ENCODE data around the gene KDM7A.
"Not testable (repeated sequence)": the region's sequence is repeated elsewhere in the genome, so short reads cannot be mapped to it uniquely, and the experiment has no call there.

The KDM7A gene

DNA sequence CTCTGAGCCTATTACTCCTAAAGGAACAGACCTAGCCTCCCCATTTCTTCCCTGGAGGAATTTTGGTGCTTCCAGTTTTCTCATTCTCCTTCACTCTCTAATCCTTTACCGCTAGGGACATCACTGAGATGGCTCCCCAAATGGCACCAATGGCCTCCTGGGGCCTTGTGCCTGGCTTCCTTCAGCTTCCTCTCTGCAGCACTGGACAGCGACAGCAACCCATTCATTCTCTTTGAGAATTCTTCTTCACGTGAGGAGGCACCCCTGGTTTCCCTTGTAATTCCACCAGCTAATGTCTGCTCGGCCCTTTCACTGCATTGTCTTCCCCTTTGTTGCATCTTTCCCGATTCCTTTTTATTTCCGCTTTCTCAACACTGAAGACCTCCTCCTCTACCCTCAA lies 24.6 kb upstream of the KDM7A start:
- no peak for DNase-seq

DNA sequence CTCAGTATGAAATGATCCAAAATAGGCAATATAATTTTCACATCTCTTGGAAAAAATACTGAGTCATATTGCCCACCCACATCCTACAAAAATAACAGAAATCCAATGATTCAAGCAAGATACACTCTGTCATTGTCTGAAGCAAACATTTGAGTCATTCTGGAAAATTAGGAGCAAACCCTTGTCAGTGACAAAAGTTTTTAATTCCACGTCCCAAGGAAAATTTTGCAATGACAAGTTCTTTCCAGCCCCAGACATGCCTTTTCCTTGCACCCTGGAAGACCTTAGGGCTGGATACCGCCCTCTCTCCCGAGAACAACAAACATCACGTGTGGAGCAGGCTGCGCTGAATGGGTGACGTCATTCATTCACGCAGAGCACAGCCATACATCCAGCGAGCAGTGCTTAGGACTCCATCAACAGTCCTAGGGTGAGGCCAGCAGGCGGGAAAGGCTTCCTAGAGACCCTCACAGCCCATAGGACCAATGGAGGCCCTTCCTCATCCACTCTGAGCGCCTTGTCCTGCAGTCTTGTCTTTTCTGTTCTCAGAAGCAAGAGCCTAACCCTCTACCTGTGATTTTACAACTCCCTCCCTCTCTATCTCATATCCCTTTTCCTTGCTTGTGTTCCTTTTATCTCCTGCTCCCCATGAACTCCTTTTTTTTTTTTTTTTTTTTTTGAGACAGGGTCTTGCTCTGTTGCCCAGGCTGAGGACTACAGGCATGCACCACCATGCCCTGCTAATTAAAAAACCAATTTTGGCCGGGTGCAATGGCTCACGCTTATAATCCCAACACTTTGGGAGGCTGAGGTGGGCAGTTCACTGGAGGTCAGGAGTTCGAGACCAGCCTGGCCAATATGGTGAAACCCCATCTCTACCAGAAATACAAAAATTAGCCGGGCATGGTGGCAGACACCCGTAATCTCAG lies 23.5 kb upstream of the KDM7A start:
- DNase-seq, result no peak

DNA sequence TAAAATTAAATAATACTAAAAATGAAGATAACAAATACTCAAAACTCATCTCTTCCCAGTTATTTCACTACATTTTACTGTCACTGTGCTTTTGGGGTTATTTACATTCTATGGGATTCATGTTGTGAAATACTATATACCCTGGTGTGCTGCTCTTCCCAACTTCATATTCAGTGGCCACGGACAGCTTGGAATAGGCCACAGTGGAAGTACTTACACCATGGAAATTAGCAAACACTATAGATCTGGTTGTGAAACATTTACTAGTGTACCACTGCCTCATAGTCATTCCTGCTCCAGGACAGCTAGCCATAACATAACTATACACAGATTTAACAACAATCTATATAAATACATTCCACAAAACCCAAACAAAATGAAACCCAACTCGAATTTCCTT lies 21.2 kb upstream of the KDM7A start:
- no peak for DNase-seq

DNA sequence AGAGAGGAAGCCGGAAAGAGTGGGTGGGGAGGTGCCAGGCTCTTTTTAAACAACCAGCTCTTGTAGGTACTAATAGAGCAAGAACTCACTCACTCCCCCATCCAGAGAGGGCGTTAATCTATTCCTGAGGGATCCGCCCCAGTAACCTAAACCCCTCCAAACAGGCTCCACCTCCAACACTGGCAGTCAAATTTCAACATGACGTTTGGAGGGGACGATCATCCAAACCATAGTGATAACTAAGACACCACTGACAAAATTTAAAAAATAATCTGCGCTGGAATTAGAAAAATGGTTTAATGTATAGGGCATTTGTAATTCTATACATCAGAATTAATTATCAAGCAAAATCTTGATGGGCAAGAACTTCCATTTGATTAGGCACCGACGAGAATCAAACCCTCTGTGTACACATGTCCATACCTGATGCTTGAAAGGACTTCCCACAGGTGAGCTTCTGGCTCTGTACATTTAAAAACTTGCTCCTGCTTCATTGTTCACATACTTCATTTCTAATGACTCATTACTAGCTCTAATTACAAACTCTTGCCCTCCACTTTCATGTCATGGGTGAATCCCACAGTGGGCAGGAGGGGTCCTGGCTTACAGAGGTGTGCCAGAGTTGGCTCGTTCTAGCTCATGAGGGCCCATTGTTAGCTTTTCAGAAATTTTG lies 20.6 kb upstream of the KDM7A start:
- no peak for DNase-seq

DNA sequence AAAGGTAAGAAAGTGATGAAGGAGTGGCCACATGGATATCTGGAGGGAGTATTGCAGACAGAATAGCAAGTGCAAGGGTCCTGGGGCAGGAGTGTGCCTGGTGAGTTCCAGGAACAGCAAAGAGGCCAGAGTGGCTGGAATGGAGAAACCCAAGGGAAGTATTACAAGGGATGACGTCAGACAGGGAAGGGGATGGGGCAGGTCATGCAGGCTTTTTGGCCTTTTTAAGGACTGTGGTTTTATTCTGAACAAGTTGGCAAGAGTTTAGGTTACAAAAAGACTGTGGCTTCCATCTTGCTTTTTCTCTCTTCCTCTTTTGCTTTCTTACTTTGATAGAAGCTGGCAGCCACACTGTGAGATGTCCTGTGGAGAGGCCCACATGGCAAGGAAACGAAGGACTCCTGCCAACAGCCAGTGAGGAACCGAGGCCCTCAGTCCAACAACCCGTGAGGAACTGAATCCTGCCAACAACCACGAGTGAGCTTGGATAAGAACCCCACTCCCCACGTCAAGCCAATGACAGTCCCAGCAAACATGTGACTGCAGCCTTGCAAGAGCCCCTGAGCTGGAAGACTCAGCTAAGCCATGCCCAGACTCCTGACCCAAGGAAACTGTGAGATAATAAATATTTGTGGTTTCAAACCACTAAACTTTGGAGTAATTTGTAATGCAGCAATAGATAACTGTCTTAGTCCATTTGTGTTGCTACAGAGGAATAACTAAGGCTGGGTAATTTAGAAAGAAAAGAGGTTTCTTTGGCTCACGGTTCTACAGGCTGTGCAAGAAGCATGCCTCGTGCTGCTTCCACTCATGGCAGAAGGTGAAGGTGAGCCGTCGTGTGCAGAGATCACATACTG lies 19.8 kb upstream of the KDM7A start:
- no peak for DNase-seq

DNA sequence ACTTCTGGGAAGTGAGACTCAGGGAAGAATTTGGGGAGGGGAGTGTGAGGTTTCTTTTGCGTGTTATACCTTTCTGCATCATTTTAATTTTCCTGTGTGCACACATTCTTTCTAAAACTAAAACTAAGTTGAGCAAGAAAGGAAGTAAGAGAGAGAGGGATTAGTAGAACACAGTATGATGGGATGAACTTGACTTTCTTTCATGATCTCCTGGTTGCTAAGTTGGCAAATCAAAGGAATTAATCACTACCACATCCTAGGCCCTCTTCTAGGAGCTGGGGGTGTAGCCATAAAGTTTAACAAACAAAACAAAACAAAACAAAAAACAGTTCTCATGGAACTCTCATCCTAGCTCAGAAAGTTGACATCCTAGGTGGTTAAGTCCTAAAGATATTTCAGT lies 19.1 kb upstream of the KDM7A start:
- DNase-seq, result no peak

DNA sequence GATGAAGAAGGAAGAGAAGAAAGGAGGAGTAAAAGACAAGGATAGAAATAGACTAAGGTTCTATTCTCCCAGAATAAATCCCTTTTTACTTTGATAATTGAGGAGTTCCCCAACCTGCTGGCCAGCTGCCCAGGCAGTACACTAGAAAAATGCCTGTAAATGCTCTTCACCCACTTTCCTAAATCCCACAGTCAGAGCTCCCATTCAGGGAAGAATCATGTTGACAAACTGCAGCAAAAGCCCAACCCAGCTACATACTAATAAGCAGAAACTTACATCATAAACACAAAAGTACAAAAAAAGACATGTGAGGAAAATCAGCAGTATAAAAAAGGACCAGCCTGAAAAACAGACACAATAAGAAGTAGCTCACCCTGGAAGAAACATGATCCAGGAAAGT lies 15.8 kb upstream of the KDM7A start:
- no peak for DNase-seq

DNA sequence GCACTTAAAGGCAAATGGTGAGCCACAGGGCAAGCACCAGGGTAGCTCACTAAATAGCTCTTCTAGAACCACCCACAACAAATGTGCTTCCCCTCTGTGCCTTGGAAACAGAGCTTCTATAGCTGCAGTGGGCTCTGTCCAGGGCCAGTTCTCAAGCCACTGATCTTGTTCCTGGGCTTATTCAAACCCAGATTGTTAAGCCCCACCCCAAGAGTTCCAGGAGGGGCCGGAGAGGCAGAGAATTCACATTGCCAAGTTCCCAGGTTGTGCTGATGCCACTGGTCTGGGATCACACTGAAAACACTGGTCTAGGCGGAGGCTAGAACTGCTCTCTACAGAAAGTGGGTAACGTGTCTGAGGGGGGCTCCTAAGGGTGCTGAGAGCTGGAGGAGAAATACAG lies 15.4 kb upstream of the KDM7A start:
- no peak for DNase-seq

DNA sequence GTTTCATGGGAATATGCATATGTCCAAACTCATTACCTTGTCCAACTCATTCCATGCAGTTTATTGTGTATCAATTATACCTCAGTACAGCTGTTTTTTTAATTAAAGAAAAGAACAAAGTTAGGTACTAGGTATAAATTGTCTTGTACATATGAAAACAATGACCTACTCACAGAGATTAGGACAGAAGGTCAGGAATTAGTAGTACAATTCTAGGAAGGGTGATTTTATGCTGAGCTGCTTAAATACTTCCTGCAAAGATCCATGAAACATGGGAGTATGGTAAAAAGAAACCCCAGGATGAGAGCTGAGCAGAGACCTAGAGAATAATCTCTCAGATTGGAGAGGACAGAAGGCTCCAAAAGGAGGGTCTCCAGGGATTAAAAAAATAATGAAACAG lies 13.8 kb upstream of the KDM7A start:
- no peak for DNase-seq

DNA sequence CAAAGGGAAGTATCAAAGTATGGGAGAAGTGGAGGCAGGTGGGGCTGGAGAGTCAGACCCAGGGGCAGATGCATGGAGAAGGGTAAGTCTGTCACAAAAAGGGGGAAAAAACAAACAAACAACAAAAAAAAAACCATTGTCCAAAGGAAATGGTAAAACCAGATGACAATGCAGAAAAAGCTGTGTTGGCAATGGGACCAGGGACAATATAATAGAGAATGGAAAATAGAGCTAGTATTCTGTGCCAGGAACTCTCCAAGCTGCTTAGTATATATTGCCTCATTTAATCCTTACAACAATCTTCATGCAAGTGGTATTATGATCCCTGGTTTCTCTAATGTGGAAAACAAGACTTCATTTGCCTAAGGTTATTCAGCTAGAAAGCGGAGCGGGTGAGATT lies 13.1 kb upstream of the KDM7A start:
- DNase-seq, result no peak

DNA sequence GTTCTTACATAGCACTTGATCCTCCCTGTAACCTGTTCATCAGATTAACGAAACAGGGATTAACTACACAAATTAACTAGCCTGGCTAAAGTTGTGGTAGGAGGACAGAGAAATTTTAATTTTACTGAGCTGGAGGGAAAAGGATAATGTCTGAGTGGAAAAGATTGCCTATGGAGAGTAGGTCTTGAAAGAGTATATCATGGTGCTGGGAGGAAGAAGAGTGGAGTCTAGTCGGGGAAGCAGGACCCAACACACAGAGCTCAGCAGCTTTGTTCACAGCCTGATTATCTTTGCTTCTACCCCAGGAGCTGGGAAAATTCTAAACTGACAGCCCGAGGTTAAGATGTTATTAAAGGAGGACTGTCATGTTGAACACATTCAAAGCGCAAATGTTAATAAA lies 6.1 kb upstream of the KDM7A start:
- DNase-seq, result no peak

DNA sequence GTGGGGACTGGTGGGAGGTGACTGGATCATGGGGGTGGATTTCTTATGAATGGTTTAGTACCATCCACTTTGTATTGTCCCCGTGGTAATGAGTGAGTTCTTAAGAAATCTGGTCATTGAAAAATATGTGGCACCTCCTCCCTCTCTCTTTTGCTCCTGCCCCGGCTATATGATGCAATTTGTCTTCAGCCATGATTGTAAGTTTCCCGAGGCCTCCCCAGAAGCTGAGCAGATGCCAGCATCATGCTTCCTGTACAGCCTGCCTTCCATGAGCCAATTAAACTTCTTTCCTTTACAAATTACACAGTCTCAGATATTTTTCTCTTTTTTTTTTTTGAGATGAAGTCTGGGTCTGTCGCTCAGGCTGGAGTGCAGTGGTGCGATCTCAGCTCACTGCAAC lies 2.6 kb upstream of the KDM7A start:
- no peak for DNase-seq

DNA sequence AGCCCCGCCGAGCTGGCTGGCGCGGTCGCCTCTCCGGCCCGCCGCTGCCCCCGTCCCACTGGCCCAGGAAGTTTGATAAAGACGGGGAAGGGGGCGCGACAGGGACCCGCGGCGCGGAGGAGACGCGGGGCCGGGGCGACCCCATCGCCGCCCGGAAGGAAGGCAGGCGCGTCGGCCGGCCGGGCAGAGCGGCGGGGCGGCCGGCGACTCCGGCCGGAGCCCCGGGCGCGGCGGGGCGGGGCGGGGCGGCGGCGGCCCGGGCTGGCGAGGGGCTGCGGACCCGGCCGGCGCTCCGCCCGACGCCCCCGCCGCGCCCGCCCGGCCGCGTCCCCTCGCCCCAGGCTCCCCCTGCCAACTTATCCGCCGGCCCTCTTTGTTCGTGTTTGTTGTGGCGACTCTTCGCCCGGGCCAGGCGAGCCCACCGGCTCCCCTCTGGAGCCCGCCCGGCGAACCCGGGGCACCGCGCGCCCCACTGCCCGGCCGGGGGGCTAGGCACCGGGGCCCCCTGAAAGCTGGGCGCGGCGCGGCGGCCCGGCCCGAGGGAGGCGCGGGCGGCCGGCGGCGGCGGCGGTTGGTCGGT lies 571 bp downstream of the KDM7A start:
- peak; percentile 72 for DNase-seq

DNA sequence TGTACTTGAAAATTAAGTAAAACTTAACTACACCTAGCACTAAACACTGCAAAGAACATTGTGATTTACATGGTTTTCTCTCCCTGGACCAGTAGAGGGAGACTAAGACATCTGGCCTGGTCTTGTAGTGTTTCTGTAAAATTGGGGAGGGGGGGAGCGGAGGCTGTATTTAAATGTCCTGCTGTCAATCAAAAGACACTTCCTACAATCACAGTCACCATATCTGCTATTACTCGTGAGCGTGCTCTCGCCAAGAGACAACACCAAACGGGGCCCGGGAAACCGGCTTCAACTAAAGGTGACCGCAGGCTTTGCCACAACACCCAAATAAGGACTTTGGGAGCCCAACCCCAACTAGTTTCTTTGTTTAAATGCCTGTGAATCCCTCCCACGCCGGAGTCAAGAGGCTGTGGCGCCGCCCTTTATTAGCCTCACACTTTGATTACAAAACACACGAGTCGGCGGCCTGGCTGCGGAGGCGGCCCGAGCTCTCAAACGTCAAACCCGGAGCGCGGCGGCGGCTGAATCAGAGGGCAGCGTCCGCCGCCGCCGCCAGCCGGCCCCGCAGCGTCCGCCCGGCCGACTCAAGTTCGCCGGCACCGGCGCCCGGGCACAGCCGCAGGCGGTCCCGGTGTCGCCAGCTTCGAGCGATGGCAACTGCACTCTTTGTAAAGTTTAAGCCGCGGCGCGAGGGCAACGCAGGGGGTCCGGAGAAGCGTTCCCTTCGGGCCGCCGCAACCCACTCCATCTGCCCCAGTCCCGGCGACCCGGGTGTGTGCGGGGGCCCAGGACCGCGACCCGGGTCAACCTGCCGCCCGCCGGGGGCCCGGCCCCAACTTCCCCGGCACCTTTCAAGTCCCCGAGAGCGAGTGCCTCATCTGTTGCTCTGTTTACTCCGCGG lies 1.3 kb downstream of the KDM7A start:
- DNase-seq, result peak; percentile 96

DNA sequence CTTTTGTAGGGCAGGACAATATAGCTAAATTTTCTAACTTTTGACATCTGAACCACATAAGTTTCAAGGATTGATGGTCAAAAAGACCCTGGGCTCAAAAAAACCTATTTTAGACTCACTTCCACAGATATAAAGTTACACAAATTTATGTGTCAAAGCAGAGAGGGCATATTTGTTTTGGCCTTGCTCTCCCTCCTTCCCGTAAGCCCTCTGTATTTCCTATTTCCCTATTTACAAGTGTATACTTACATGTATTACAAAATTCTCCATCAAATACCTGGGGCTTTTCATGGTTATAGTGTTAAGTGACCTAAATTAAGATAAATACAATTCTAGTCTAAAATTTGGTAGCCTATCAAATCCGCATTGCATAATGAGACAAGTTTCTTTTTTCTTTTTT lies 2.6 kb downstream of the KDM7A start:
- DNase-seq, result no peak

DNA sequence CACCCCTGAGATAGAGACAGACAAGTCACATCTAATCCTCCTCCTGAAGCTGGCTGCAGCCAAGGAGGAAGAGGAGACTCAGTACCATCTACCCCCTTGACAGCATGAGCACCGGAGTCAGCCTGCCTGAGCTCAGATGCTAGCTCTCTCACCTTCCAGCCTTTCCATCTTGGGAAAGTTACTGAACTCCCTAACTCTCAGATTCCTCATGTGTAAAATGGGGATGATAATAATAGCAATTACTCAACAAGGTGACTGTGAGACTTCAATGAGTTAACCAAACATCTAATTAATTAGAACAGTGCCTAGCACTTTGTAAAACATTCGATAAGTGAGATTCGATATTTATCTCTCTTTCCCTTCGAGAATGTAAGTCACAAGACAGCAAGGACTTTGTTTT lies 6.4 kb downstream of the KDM7A start:
- DNase-seq, result no peak

DNA sequence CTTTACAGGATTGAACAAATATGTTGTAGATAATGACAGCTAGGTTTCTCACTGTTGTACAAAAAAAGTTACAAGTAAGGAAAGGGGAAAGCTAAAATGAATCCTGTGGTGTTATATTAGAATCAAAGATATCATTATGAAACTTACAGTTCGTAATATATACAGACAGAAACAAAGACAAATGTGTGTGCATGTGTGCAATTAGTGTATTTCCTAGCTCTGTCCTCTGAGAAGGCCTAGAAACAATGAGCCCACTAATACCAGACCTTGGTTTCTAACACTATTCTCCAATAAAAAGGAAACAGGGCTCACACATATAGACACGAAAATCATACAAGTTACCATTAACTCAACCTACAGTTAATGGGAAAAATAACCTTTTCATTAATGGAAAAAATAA lies 8.0 kb downstream of the KDM7A start:
- DNase-seq, result no peak

DNA sequence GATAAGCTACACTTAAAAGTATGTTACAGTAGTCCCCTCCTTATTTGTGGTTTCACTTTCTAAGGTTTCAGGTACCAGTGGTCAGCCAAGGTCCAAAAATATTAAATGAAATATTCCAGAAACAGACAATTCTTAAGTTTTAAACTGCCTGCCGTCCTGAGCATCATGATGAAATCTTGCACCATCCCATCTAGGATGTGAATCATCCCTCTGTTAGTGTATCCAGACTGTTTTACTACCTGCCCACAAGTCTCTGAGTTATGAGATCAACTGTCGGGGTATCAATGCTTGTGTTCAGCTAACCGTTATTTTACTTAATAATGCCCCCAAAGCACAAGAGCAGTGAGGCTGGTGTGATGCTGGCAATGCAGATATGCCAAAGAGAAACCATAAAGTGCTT lies 11.4 kb downstream of the KDM7A start:
- DNase-seq, result no peak

DNA sequence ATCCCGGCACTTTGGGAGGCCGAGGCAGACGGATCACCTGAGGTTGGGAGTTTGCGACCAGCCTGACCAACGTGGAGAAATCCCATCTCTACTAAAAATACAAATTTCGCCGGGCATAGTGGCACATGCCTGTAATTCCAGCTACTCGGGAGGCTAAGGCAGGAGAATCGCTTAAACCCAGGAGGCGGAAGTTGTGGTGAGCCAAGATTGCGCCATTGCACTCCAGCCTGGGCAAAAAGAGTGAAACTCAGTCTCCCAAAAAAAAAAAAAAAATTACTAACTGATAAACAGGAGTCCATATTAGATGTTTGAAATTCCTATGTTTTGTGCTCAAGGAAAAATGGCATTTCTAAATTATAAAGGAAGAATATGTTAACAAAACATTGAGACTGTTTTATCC lies 14.7 kb downstream of the KDM7A start:
- DNase-seq, result not testable (repeated sequence)

DNA sequence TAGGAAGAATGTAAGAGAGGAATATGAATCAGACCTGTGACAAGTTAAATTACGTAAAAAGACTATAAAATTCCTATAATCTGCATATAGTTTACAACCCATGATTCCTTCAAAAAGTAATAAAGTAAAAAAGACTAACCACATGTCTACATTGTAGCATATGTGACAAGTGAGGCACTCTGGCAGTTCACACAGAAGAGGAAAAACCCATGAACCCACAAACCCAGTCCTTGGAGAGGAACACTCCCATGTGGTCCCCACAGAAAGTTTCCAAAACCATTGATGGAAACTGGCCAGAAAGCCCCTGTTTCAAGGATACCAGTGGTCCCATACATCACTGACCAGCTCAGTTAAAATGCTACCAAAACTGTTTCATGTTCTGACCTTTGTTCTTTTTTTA lies 15.7 kb downstream of the KDM7A start:
- DNase-seq, result no peak

DNA sequence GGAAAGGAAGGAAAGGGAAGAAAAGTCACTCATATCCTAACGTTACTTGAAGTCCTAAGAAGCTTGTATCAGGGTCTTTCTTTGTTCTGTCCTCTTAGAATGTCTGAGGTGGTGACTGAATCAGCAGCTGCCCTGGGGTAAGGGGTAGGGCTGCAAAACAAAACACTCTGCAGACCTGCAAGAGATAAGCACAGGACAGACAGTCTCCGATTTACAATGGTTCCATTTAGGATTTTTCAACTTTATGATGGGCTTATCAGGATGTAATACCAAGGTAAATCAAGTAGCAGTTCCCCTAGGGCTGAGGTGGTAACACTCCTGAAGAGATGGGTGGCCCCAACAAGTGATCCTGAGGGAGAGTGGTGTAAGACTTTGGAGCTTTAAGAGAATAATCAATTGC lies 16.5 kb downstream of the KDM7A start:
- DNase-seq, result no peak

DNA sequence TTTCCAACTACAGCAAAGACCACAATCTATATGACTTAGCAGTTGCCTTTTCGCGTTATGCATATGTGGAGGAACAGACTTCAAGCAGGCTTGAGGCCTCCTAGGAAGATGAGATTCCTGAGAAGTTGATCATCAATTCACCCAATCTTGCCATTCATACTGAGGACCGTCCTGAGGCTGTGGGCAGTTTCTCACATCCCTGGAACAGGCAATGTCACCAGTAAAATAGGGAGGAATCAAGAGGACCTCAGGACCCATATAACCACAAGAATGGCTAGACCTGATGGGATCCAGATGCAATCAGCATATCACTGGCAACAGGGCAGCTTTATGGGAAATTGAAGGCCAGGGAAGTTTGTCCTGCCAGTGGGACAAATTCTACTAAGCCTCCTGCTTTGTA lies 17.3 kb downstream of the KDM7A start:
- DNase-seq, result no peak

Data from activated effector memory CD4-positive, alpha-beta T cell treated with anti-CD3 and anti-CD28 coated beads, Interleukin-2, amount 50 U/mL, for 16 hours (primary cell).